C4-2B (cell line): ENCODE data around the gene RFNG.

Experiments
- H3K27ac ChIP-seq: fragments of 450-650 bp; 2 replicates; pipeline ENCODE4 v1.5.1; 2017
- CTCF ChIP-seq: fragments of 450-650 bp; conservative IDR thresholded peaks from 2 replicates; pipeline ENCODE4 v1.5.1; 2017; ENCODE audit warnings: mild to moderate bottlenecking
- ZFX ChIP-seq: fragments of 450-650 bp; IDR thresholded peaks from 2 replicates; pipeline ENCODE4 v1.6.1; 2017

Gene RFNG

GRCh38 chr17:82097184-82097918 is 45.7 kb upstream of the RFNG start:
- no peak for TF ChIP-seq CTCF
- TF ChIP-seq ZFX: peak; percentile 86
- H3K27ac ChIP-seq: peak overlapping the region; percentile 100

DNA sequence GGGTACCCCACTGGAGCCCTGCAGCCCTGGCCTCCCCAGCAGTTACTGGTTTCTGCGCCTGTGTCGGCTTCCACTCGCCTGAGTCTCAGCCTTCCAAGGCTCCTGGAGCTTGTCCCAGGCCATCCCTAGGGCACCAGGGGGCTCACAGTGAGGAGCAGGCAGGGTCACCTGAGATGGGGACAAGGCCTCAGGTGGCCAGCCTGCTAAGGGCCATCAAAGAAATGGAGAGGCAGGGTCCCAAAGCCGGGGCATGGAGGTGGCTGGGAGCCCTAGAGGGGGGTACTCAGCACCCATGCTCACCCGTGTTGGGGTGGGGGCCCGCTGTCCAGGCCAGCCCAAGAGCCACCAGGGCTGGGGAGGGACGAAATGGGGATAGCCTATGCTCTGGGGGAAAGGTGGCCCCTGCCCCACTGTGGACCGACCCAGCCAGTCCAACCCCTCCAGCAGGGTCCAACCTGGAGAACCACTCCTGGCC is 45.1 kb upstream of the RFNG start:
- peak overlapping the region; percentile 100 for H3K27ac ChIP-seq

DNA sequence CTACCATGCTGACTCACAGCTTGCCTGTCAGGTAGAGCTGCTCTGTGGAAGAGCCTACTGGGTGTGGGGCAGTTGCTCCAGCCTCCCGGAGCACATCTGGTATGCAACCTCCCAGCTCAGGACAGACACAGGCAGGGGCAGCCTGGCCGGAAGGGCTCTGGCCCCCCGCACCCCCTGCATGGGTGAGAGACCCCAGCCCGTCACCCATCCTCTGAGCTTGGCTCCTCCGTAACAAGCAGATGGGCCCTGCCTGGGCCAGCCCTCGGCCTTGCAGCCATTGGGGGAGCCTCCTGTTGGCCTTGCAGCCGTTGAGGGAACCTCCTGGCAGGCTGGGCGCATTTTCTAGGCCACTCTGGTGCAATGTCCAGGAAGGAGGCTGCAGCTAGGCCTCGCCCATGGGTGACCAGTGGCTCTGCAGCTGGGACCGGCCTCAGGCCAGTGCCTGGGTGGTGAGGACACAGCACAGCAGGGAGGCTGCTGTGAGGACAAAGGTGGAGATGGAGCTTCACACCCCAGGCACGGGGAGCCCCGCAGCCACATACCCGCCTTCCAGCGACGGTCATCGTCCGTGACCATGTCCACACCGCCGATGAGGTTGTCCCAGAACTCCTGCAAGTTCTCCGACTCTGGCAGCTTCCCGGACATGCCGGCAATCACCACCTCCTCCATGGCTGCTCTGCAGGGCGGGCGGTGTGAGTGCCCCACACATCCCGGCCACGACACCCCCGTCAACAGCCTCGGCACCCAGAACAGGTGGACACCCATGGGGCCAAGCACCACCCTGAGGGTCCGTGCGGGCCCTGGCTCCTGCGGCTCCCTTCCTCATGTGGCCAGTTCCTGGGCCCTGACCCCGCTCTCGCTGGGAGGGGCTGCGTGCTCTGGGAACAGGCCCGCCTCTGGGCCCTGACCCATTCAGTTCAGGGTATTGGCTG is 44.4 kb upstream of the RFNG start:
- H3K27ac ChIP-seq: peak overlapping the region; percentile 100
- peak; percentile 23; the same call in 1 of the 2 replicates for TF ChIP-seq ZFX
- no peak for TF ChIP-seq CTCF

More for the DNA sequence above, 45.1 kb upstream of the RFNG start:
- TF ChIP-seq ZFX (no peak), CTCF (no peak)

DNA sequence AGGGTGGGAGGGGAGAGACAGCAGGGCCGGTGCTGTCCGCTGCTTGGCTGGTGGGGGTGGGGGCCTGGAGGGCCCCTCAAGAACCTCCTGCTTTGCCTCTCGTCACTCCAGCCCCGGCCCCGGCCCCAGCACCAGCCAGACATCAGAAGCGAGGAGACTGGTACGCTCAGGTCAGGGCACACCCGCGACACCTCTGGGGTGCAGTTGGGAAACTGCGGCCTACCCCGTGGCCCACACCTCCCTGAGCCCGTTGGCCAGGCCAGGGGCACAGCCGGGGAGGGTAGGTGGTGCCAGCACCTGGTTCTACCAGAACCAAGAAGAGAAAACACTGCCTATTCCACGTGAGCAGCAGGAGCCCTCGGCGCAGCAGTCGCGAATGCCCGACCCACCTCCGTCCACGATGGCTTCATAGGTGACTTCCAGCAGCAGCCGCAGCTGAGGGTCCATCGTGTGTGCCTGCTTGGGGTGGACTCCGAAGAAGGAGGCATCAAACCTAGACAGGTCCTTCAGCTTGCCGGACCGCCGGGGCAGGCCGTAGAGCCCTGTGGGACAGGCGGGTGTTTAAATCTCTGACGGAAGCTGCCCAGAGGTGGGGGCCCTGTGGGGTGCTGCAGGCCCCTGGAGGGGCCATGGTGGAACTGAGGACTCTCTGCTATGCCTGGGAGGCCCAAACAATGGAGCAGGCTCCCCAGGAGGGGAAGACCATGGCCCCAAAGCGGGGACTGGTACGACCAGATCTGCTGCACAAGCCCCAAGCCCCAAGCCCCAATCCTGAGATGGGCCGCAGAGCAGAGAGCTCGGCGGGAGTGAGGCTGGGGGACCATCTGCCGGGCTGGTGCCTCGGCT is 43.5 kb upstream of the RFNG start:
- H3K27ac ChIP-seq: peak overlapping the region; percentile 100
- TF ChIP-seq ZFX (no peak), CTCF (no peak)

DNA sequence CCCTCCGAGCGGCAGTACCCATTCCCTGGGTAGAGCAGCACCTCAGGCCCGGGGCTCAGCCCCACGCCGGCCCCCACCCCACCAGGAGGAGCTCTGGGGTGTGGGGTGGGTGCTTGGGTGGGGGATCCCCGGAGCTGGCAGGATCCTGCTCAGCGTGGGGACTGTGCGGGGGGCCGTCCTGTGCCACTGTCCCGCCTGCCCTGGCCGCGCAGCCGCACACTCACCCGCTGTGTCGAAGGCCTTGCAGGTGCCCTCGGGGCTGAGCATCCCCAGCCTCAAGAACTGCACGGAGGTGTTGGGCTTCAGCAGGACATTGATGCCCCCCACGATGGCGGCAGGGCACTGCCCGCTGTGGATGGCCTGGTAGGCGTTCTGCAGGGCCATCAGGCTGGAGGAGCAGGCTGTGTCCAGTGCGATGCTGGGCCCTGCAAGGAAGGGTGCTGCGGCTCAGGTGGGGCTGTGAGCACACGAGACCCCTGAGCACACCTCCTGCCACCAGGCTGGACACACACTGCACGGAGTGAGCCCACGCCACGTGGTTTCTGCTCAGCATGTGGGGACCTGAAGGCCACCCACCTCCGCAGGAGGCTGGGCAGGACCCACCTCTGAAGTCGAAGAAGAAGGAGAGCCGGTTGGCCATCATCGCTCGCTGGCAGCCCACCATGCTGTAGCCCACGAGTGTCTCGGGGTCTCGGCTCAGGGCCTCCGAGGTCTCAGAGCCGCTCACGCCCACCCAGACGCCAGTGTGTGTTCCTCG is 41.6 kb upstream of the RFNG start:
- TF ChIP-seq CTCF (no peak), ZFX (no peak)
- H3K27ac ChIP-seq: peak overlapping the region; percentile 2

DNA sequence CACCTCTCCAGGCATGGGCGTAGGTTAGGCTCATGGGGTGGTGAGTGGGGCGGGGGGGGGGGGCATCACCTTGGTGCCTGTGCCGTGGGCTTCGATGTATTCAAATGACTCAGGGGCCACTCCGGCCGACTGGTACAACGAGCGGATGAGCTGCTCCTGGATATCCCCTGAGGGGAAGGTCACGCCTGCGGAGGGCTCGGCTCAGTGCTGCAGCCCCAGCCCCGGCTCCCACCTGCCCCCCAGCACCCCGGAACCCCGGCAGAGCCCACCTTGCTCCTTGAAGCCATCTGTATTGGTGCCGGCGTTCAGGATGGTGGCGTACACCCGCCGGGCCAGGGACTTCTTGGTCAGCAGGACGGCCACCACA is 41.0 kb upstream of the RFNG start:
- TF ChIP-seq ZFX (no peak), CTCF (no peak)

More for the DNA sequence above, 41.0 kb upstream of the RFNG start:
- H3K27ac ChIP-seq: no peak overlapping the region; the same call in 1 of the 2 replicates
